Activated gamma-delta T cell (primary cell): ENCODE data around the gene LRRC36.
A peak's percentile ranks its signal among the peaks of the same experiment; 100 is the strongest.

Experiments
- DNase-seq: peaks from one replicate; lab custom pipeline; 2025; lab: John Stamatoyannopoulos, UW
- total RNA-seq, 2 donors: gene quantifications; one replicate each; lab custom pipeline; 2026; lab: John Stamatoyannopoulos, UW

Gene LRRC36
- 0.10 to 0.35 reads per million in 2 donors for total RNA-seq

GRCh38 chr16:67326472-67327309 is at the start of gene LRRC36, which contains the start of gene KCTD19:
LRRC36 (plus strand) TSS chr16:67326815; CDS start chr16:67326863, 48 bp downstream.
KCTD19 (minus strand) TSS chr16:67326741; CDS start chr16:67326707, 34 bp downstream.
- peak; percentile 52 for DNase-seq

GRCh38 chr16:67277294-67277998 is 49.2 kb upstream of the LRRC36 start:
- DNase-seq, result no peak

- no peak for DNase-seq
Measured at GRCh38 chr16:67277999-67278772, 48.4 kb upstream of the LRRC36 start.

GRCh38 chr16:67278773-67279295 is 47.8 kb upstream of the LRRC36 start:
- DNase-seq, result no peak

- DNase-seq, result peak; percentile 68
Measured at GRCh38 chr16:67279296-67280089, 47.1 kb upstream of the LRRC36 start, which contains the start of gene PLEKHG4. PLEKHG4 (plus strand) TSS chr16:67279532; CDS start chr16:67280045, 513 bp downstream.

- DNase-seq, result no peak
Measured at GRCh38 chr16:67280090-67281015, 46.3 kb upstream of the LRRC36 start.

- DNase-seq, result no peak
Measured at GRCh38 chr16:67281536-67282446, 44.8 kb upstream of the LRRC36 start.

GRCh38 chr16:67282447-67282805 is 44.2 kb upstream of the LRRC36 start:
- DNase-seq, result no peak

- DNase-seq, result no peak
Measured at GRCh38 chr16:67283039-67283825, 43.4 kb upstream of the LRRC36 start.

- no peak for DNase-seq
Measured at GRCh38 chr16:67283826-67284555, 42.6 kb upstream of the LRRC36 start.

GRCh38 chr16:67284699-67285646 is 41.6 kb upstream of the LRRC36 start:
- DNase-seq, result no peak

- DNase-seq, result no peak
Measured at GRCh38 chr16:67286441-67287235, 40.0 kb upstream of the LRRC36 start.

GRCh38 chr16:67287960-67288359 is 38.7 kb upstream of the LRRC36 start:
- DNase-seq, result no peak

GRCh38 chr16:67291461-67291860 is 35.2 kb upstream of the LRRC36 start:
- no peak for DNase-seq

- DNase-seq, result no peak
Measured at GRCh38 chr16:67294171-67294757, 32.4 kb upstream of the LRRC36 start.
